ENCODE results near the gene THEMIS.

The THEMIS gene

GRCh38 chr6:127718694-127719093, 182.2 kb downstream of the THEMIS start:
- no peak overlapping the region for H3K27ac ChIP-seq (ENCODE audit: low read depth, low read length, poor library complexity, severe bottlenecking)
- no peaks in the 10 kb centered on the region for H3K79me2 ChIP-seq (ENCODE audit: insufficient read depth, low read length)
- H3K36me3 ChIP-seq (ENCODE audit: insufficient read depth, low read length) = no peaks in the 10 kb centered on the region
- no peaks in the 10 kb centered on the region for H3K9me2 ChIP-seq (ENCODE audit: low read depth, low read length)
- no peak for TF ChIP-seq CTCF (IDR thresholded peaks at IDR 0.05; ENCODE audit: low read length)
- no peak for TF ChIP-seq EZH2 (IDR thresholded peaks at IDR 0.05; ENCODE audit: borderline replicate concordance, low read length)
- no peaks in the 10 kb centered on the region for H4K20me1 ChIP-seq (ENCODE audit: insufficient read depth, low read length)
- H3K4me3 ChIP-seq (ENCODE audit: low read depth, low read length, poor library complexity, severe bottlenecking) = no peak overlapping the region
- H3F3A ChIP-seq (ENCODE audit: insufficient read depth, low read length) = no peaks in the 10 kb centered on the region
- no peaks in the 10 kb centered on the region for H3K4me1 ChIP-seq (ENCODE audit: insufficient read depth, low read length, severe bottlenecking)
- H3K27me3 ChIP-seq (ENCODE audit: insufficient read depth, low read length) = no peaks in the 10 kb centered on the region
- no peak overlapping the region for H3K4me2 ChIP-seq (ENCODE audit: low read length)
- no peak overlapping the region for H3K9ac ChIP-seq (ENCODE audit: low read length)
- no peak overlapping the region for H2AFZ ChIP-seq (ENCODE audit: low read length)
- H3K9me3 ChIP-seq (ENCODE audit: low read length) = no peaks in the 10 kb centered on the region

DNA sequence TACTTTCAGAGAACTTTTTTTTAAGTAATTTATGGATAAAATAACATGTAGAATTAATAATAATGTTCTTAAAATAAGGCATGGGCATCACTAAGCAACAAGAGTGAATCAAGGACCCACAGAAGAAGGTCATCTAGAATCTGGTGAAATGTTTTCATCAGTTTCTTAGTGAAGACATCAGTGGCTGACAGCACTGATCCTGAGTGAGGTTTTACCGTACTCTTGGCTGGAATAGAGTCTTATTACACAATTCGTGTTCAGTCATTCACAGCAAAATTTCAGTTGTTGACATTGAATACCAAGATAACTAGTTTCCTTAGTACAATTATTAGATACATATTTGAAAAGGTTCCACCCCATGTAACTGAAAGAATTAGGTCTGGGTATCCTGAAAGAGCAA, 183.5 kb downstream of the THEMIS start:
- TF ChIP-seq EZH2 (IDR thresholded peaks at IDR 0.05; ENCODE audit: borderline replicate concordance, low read length) (no peak), CTCF (IDR thresholded peaks at IDR 0.05; ENCODE audit: low read length) (no peak)
- Histone ChIP-seq H3K36me3 (ENCODE audit: insufficient read depth, low read length) (no peaks in the 10 kb centered on the region), H3K9ac (ENCODE audit: low read length) (no peak overlapping the region), H3K4me1 (ENCODE audit: insufficient read depth, low read length, severe bottlenecking) (no peaks in the 10 kb centered on the region), H3K4me2 (ENCODE audit: low read length) (no peak overlapping the region), H4K20me1 (ENCODE audit: insufficient read depth, low read length) (no peaks in the 10 kb centered on the region), H3K9me3 (ENCODE audit: low read length) (no peaks in the 10 kb centered on the region), H3K27ac (ENCODE audit: low read depth, low read length, poor library complexity, severe bottlenecking) (no peak overlapping the region), H3K4me3 (ENCODE audit: low read depth, low read length, poor library complexity, severe bottlenecking) (no peak overlapping the region), H3K27me3 (ENCODE audit: insufficient read depth, low read length) (no peaks in the 10 kb centered on the region), H3K79me2 (ENCODE audit: insufficient read depth, low read length) (no peaks in the 10 kb centered on the region), H2AFZ (ENCODE audit: low read length) (no peak overlapping the region), H3K9me2 (ENCODE audit: low read depth, low read length) (no peaks in the 10 kb centered on the region), H3F3A (ENCODE audit: insufficient read depth, low read length) (no peaks in the 10 kb centered on the region)

DNA sequence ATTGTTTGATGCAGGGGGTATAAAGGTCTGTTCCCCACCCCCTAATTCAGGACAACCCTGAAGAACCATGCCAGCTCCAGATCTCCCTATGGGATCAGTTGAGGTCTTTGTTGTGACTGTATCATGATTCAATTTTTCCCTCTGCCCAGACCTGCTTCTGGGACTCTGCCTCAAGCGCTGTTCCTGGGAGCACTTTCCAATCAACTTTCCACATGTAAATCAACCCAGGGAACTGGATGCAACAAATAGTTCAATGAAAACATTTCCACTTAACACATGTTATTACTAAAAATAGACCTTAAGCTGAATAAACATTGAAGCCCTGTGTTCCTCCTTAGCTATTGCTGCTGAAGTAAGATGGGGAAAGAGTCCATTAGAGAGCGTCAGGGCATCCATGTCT, 184.4 kb downstream of the THEMIS start:
- Histone ChIP-seq H3K27me3 (ENCODE audit: insufficient read depth, low read length) (no peaks in the 10 kb centered on the region), H3K9ac (ENCODE audit: low read length) (no peak overlapping the region), H3K27ac (ENCODE audit: low read depth, low read length, poor library complexity, severe bottlenecking) (no peak overlapping the region), H3K9me2 (ENCODE audit: low read depth, low read length) (no peaks in the 10 kb centered on the region), H3K4me1 (ENCODE audit: insufficient read depth, low read length, severe bottlenecking) (no peaks in the 10 kb centered on the region), H2AFZ (ENCODE audit: low read length) (no peak overlapping the region), H3K4me3 (ENCODE audit: low read depth, low read length, poor library complexity, severe bottlenecking) (no peak overlapping the region), H3F3A (ENCODE audit: insufficient read depth, low read length) (no peaks in the 10 kb centered on the region), H3K4me2 (ENCODE audit: low read length) (no peak overlapping the region), H3K79me2 (ENCODE audit: insufficient read depth, low read length) (no peaks in the 10 kb centered on the region), H3K36me3 (ENCODE audit: insufficient read depth, low read length) (no peaks in the 10 kb centered on the region), H3K9me3 (ENCODE audit: low read length) (no peaks in the 10 kb centered on the region), H4K20me1 (ENCODE audit: insufficient read depth, low read length) (no peaks in the 10 kb centered on the region)
- TF ChIP-seq EZH2 (IDR thresholded peaks at IDR 0.05; ENCODE audit: borderline replicate concordance, low read length) (no peak), CTCF (IDR thresholded peaks at IDR 0.05; ENCODE audit: low read length) (no peak)

All from OCI-LY1 (cell line).